Activated CD4-positive, CD25-positive, alpha-beta regulatory T cell (primary cell): ENCODE data around the gene PCDH9.

Source experiments
- DNase-seq, 4 experiments: peaks; one replicate each; lab custom pipeline; 2025; lab: John Stamatoyannopoulos, UW

Gene PCDH9

GRCh38 chr13:66377569-66377968, 852.6 kb downstream of the PCDH9 start:
- no peak for DNase-seq

DNA sequence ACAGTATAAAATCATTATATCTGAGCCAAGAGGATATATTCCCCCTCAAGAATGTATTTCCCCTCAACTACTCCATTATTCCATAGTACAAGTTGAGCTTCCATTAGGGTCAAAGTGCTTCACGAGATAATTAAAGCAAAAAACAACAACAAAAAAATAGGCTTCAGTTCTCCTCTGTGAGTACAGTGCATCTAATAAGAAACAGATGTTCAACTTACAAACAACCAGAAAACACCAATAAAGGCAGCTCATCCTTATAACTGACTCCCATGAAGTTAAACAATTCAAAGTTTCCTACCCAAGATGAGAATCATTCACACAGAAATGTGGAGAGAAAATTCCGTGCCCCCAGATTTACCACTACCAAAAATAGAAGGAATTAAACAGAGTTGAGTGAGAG, 854.4 kb downstream of the PCDH9 start:
- no peak for DNase-seq

DNA sequence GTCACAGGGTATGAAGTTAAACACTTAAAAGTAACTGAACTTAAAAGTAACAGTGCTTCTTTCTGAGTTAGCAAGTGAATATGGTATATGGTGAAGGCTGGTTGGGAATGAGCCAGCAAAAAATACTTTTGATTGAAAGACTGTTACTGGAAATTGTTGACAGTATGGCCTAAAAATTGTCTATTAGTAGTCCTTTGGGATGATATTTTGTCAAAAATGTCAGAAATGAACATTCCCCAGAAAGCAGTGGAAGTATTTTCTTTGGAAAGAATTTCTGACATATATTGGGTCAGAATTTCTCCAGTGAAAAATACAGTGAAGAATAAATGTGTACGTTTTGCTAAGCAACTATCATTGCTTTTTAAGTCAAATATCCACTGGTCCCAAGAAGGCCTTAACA, 860.5 kb downstream of the PCDH9 start:
- no peak for DNase-seq

DNA sequence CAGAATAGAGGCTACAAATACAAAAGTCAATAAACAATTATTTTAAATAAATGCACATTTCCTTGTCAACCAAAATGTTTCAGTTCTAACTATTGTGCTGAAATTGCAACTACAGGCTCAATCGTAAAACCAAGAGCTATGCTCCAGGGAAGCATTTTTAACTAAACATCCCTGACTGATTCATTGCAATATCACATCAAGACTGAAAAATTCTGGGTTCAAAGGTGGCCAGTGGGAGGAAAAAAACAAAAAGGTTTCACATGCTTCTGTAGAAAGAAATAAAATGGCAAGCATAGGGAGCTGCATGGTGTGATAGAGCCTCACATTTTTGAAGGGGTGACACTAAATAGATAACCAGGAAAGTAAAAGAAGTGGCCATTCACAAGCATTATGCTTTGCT, 862.8 kb downstream of the PCDH9 start:
- DNase-seq, result no peak

DNA sequence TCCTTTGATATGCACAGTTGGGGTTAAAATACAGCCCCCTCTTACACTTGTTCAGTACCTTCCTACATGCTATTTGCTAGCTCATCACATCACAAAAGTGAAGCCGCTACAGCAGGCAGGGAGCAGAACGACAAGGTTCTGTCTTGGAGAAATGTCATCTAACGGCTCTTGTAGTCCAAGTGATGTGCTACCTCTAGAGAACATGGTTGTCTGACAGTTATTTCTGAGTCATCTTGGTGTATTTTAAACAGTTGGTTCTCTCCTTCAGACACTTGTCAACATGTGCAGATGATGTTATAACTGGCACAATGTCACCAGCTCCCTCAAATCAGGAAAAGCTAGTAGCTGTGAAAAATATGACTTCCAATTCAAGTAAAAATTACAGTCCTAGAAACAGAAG, 865.0 kb downstream of the PCDH9 start:
- DNase-seq, result no peak

DNA sequence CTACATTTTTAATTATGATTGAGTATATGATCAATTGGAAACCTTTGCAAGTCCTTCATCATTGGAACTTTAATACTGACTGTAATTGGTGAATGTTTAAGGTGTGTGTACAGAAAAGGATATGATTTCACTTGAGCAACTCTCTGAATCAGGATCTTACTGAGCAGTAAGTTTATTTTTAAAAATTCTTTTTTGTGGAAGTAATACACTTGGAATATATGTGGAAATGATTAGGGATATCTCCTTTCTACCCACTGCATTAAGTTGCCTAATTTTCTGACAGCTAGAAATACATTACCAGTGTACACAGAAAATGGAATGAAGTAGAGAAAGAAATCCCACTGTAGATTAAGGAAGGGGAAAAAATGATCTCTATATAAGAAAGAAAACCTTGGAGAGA, 865.8 kb downstream of the PCDH9 start:
- DNase-seq, result no peak

- DNase-seq, result no peak
These were observed 867.7 kb downstream of the PCDH9 start for GRCh38 chr13:66362485-66362884.

DNA sequence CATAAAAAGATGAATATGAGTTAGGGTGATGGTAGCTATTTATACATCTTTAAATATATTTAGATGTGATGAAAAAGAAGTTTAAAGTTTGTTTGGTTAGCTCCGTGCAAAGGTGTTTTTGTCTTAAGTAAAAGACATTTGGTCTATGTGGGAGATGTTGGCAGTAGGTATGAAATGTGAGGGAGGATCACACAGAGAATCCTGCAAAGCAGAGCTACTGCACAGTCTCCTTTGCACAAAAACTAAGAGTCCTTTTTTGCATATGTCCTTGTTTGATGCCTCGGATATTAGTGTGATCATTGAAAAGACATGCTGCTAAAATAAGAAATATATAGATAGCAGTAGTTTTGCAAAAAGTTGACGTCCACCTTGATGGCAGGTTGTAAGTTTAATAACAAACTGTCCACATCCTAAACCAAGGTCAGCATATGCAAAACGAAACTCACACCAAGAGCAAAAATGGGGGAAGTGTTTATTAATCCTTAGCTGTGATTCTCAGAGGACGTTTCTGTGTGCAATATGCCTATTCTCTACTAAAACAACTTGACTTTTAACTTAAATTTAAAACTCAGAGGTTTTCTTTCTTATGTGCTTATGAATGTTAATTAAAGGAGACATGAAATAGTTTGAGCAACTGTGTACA, 870.1 kb downstream of the PCDH9 start:
- no peak for DNase-seq

DNA sequence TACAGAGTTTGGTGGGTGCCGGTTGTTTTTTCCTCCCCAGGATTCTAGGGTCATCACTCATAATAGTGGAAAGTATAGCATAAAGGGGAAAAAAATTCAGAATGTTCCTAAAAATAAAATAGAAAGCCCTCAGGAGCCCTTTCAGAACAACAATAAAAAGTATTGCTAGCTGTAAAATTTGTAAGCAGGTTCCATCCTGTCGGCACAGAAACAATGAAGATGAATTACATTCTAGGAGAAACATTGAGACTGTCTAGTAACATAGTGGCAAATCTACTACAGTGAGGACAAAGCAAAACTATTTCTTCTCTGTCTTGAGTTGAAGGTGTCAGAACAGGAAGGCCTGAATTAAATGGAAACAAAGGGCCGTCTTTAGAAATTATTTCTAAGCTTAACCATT, 870.7 kb downstream of the PCDH9 start:
- no peak for DNase-seq

- no peak for DNase-seq
These were observed 871.6 kb downstream of the PCDH9 start for GRCh38 chr13:66358564-66358963.

DNA sequence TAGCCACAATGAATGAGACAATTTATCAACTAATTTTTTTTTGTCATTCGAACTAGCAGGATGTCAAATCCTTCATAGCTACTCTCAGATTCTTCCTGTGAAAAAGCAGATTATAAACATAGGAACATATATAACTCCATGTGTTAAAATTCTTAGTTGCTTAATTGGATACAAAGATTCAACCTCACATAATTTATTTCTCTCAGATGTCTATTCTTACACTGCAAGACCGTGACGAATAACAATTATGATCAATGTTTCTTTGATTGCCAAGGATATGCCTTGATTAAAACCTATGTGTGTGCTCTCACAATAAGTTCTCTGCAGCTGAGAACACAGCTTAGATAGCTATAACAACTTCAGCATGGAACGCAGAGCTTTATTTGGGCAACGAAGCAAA, 872.7 kb downstream of the PCDH9 start:
- no peak for DNase-seq

DNA sequence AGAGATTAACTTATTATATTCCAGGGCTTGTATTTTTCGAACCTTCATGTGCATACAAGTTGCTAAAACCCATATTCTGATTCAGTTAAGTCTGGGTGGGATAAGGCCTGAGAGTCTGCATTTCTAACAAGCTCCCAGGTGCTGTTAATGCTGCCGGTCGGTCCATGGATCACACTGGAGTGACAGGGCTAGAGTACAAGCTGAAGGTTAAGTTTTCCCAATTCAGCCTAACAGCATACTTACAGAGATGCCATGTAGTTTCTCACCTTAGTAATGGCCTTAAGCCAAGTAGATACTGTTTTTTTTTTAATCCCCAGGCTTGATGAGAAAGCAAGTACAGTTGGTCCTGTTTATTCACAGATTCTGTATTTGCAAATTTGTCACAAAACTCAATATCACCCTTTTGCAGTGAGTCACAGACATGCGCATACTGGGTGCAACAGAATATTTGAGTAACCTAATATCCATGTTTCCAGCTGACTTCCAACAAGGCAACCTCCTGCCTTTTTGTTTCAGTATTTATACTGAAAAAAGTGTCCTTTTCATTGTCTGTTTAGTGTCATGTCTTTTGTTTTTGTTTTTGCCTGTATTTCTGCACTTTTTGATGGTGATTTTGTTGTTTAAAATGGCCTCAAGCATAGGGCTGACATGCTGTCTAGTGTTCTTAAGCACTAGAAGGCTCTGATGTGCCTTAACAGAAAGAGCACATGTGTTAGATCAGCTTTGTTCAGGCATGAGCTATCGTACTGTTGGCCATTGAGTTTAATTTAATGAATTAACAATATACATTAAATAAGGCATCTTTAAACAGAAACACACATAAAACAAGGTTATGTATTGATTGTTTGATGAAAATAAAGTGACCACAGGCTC, 875.0 kb downstream of the PCDH9 start:
- DNase-seq, result no peak

DNA sequence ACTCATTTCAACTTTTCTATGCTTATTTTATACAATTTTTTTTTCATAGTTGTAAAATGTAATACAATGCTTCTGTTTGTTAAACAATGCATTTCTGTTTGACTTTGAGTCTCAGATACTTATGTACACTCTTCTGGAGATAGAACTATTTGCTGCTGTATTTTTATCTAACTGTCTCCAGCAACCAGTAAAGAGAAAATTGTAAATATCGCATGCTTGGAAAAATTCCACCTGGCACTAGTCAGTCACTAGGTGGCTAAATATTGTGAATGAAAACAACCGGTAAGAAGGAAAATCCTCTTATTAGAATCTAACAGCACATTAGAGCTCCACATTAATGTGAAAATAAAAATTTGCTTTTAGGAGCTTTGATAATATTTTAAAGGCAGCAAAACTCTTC, 876.5 kb downstream of the PCDH9 start:
- DNase-seq, result no peak

- no peak for DNase-seq
These were observed 880.2 kb downstream of the PCDH9 start for GRCh38 chr13:66349966-66350365.

GRCh38 chr13:66348745-66349690, 881.1 kb downstream of the PCDH9 start:
- no peak for DNase-seq

DNA sequence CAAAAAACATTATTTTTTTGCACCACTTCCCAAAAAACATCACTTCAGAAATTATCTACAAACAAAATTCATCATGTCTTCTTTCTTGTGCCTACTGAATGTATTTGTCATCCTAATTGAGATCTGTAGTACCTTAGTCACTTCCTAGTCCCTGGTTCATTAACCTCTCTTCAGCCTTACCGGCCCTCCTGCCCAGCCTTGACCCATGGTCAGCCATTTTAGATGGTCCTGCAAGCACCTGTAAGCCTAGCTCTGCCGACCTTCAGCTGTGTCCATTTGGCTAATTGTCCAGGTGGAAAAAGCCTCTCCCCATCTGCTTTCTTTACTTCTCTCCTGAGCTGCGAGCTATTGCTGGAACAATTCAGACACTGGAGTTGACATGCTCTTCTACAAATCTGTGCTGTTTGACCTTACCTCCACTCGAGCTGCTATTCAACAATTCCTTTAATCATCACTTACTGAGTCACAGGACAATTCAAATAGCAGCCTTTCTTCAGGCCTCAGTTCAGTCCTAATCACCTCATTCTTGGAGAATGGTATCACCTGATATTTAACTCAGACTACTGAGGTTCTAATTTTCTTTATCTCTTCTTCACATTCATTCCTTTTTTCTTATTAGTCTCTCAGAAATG, 882.5 kb downstream of the PCDH9 start:
- no peak for DNase-seq

DNA sequence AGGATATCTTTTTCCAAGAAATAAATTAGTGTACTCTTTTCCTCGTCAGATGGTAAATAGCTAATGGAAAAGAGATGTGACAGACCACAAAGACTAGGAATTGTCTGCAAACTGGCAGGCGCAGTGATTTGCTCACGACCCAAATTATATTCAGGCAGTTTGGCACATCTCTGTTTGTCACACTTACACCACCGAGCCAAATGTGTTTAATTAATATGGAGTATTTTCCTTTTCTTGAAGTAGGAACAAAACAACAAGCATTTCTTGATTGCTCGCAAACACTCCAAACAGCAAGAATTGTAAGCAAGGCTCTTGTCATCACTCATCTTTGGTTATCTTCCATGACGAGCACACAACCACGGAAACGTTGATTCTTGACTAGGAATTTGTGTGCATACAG, 884.2 kb downstream of the PCDH9 start:
- no peak for DNase-seq

- DNase-seq, result no peak
These were observed 884.7 kb downstream of the PCDH9 start for GRCh38 chr13:66345518-66345810.

DNA sequence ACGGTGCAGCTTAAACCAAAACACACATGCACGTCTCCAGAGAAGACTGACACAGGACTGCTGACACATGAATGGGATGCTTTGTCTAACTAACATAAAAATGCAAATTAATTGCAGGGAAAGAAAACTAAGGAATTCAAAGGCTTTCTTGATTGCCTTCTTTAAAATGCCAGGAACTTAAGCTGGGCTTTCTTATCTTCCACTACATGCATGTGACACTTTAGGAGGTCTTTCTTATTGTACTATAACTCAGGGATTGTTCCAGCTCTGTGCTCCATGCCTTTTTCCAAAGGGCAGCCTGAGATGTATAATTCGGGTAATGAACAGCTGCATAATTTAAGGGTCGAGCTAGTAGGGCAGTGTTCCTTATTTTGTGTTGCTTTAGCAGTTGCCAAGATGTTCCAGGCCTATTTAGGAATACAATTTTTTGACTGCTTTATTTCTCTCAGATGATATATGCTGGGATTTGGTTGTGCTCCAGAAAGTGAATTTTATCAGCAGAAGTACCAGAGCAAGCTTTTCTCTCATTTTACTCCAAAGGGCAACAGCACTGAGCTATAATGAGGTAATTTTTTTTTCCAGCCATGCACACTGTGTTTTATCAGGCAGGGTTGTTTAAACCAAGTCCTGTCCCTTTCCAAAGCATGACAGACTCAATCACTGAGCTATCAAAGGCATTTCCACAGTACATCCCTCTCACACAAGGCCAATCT, 885.2 kb downstream of the PCDH9 start:
- no peak for DNase-seq

- no peak for DNase-seq
These were observed 886.8 kb downstream of the PCDH9 start for GRCh38 chr13:66343224-66343828.
